K562 (cell line): Measurements from ENCODE around the gene DCUN1D4. TPM values are rescaled to one million over a fixed set of nuclear protein-coding genes. Genes with fewer than 3 reads are reported as not detected.

Experiments
- ATF3 ChIP-seq, 2 experiments: fragments of 450-650 bp in 1 of 2; sonication (generic) in 1 of 2; formaldehyde crosslinking in 1 of 2; IDR thresholded peaks in 1 of 2; conservative IDR thresholded peaks in 1 of 2; 2 replicates each; pipeline versions ENCODE4 v1.6.1 to v1.8.1; 2016 to 2023; ENCODE audit warnings: mild to moderate bottlenecking in 2 of 2, moderate library complexity in 2 of 2, inconsistent platforms in 1 of 2, missing genetic modification reagents in 1 of 2
- FOXJ3 ChIP-seq: sonication (generic); formaldehyde crosslinking; IDR thresholded peaks from 2 replicates; pipeline ENCODE4 v1.4.0; 2020; ENCODE audit warnings: mild to moderate bottlenecking, missing genetic modification reagents
- FOXK2 ChIP-seq, 2 experiments: fragments of 450-650 bp; IDR thresholded peaks in 1 of 2; conservative IDR thresholded peaks in 1 of 2; 2 replicates each; pipeline ENCODE4 v1.6.1; 2016; ENCODE audit warnings: low read depth in 2 of 2, mild to moderate bottlenecking in 1 of 2
- LCOR ChIP-seq: sonication (generic); formaldehyde crosslinking; IDR thresholded peaks from 2 replicates; pipeline ENCODE4 v1.8.0; 2022; ENCODE audit warnings: mild to moderate bottlenecking, missing genetic modification reagents
- MEIS2 ChIP-seq: fragments of 450-650 bp; IDR thresholded peaks from 2 replicates; pipeline ENCODE4 v1.6.1; 2014; ENCODE audit warnings: mild to moderate bottlenecking; ENCODE audit not compliant: partially characterized antibody
- TAF7 ChIP-seq: fragments of 450-650 bp; IDR thresholded peaks from 2 replicates; pipeline ENCODE4 v1.6.1; 2016; ENCODE audit warnings: missing genetic modification characterization, missing compliant biosample characterization
- WHSC1 ChIP-seq: IDR thresholded peaks from one replicate; pipeline ENCODE4 v1.6.1; 2012; ENCODE audit warnings: low read length, control low read depth, inconsistent platforms
- ZNF311 ChIP-seq: fragments of 250-450 bp; sonication (Bioruptor Pico); IDR thresholded peaks from 2 replicates; pipeline ENCODE4 v1.4.0; 2020; ENCODE audit warnings: mild to moderate bottlenecking, moderate library complexity
- ZNF639 ChIP-seq, 2 experiments: fragments of 200-800 bp in 1 of 2; sonication (Bioruptor generic) in 1 of 2; sonication (generic) in 1 of 2; formaldehyde crosslinking in 1 of 2; IDR thresholded peaks in 1 of 2; conservative IDR thresholded peaks in 1 of 2; 2 replicates each; pipeline versions ENCODE4 v1.5.0 to v1.6.1; 2016 to 2020; ENCODE audit warnings: missing compliant biosample characterization in 1 of 2, missing genetic modification characterization in 1 of 2, missing genetic modification reagents in 1 of 2
- polyA plus RNA-seq, 8 experiments: library from polyadenylated mRNA; depleted of rRNA in 4 of 8; stranded (reverse) in 5 of 8; unstranded in 3 of 8; fragments of >200 nt; fragmentation: Nextera tagmentation in 2 of 8; fragmentation: Illumina TruSeq in 1 of 8; extraction: Ambion mirVana in 2 of 8; extraction: Trizol in 1 of 8; gene quantifications; 2 replicates each; pipeline versions ENCODE4 v1.2.1 to v1.2.3, GENCODE V29; 2011 to 2014; ENCODE audit warnings: inconsistent platforms in 1 of 8, missing spikeins in 1 of 8
- total RNA-seq, 7 experiments: library from RNA; depleted of rRNA in 6 of 7; stranded (reverse); fragments of >200 nt in 6 of 7; fragmentation: Illumina TruSeq in 2 of 7; extraction: Trizol in 2 of 7; gene quantifications; 2 replicates each; pipeline versions ENCODE4 v1.2.1 to v1.2.3, GENCODE V29; 2011 to 2021; ENCODE audit warnings: low replicate concordance in 1 of 7
- TF ChIP-seq, protein P1 (sequence below), 2 experiments: fragments of 450-650 bp; formaldehyde crosslinking in 1 of 2; IDR thresholded peaks; 2 replicates each; pipeline versions ENCODE4 v1.4.0 to v1.6.1; 2014 to 2020; ENCODE audit warnings: mild to moderate bottlenecking in 2 of 2, borderline replicate concordance in 1 of 2, low read depth in 1 of 2
- TF ChIP-seq, protein P2 (sequence below): fragments of 250-450 bp; sonication (Bioruptor Pico); IDR thresholded peaks from 2 replicates; pipeline ENCODE4 v1.5.0; 2022; ENCODE audit warnings: mild to moderate bottlenecking

The DCUN1D4 gene
- total and polyA plus RNA-seq, 9 of the 15 experiments (the other 6 are each of a cell fraction or from before 2014, with no cell fraction given): 15.1 to 73.5 (median 23.0) TPM

DNA sequence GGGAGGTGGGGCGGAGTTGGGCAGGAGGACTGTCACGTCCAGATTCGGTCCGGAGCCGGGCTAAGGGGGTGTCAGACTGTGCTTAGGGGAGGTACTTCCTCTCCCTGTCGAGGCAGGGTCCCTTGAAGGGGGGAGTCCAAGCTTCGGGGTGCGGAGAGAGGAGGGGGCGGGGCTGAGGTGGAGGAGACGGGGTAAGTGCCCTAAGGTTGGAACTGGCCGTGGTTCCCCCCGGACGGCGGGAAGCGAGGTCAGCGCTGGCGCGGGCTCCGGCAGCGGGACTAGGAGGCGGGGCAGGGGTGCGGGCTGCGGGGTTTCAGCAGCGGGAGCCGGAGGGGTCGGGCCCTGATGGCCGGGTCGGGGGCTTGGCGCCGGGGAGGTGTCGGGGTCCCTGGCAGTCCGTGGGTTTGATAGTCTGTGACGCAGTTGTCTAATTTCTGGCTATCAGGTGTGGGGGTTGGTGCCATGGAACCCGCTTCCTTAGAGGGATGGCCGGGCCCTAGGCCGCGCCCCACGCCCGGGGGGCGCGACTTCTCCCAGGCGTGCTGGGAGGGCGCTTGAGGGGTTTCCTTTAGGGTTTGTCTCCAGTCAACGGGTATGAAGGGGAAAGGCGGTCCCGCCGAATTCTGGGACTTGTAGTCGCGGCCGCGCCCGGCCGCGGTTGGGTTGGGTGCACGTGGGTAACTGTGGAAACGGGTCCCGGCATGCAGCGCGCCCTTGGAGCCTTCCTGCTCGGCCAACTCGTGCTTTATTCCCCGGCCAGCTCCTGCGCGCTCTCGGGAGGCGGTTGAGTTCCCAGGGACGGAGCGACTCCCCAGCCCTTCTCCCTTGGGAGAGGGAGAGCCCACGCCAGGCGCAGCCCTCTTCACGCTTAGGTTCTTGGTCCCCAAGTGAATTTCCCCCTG is 1.5 kb downstream of the DCUN1D4 start (continued):
- TF ChIP-seq ZNF639 (CRISPR knock-in tag; conservative IDR thresholded peaks at IDR 0.05 in 1 of 2, IDR thresholded peaks at IDR 0.05 in 1 of 2) (no peak), ATF3 (IDR thresholded peaks at IDR 0.05) (no peak), ATF3 (CRISPR knock-in tag; conservative IDR thresholded peaks at IDR 0.05) (no peak), WHSC1 (no peak), LCOR (CRISPR knock-in tag) (no peak; the same call in none of the 2 replicates), ZNF311 (CRISPR knock-in tag) (no peak), MEIS2 (no peak), TAF7 (tag) (no peak), FOXJ3 (CRISPR knock-in tag) (no peak), FOXK2 (conservative IDR thresholded peaks at IDR 0.05 in 1 of 2, IDR thresholded peaks at IDR 0.05 in 1 of 2; ENCODE audit: low read depth in 2 of 2) (peak; percentile 40 to 58; a peak in 1 of 4 replicates)
- TF ChIP-seq, protein P1, sequence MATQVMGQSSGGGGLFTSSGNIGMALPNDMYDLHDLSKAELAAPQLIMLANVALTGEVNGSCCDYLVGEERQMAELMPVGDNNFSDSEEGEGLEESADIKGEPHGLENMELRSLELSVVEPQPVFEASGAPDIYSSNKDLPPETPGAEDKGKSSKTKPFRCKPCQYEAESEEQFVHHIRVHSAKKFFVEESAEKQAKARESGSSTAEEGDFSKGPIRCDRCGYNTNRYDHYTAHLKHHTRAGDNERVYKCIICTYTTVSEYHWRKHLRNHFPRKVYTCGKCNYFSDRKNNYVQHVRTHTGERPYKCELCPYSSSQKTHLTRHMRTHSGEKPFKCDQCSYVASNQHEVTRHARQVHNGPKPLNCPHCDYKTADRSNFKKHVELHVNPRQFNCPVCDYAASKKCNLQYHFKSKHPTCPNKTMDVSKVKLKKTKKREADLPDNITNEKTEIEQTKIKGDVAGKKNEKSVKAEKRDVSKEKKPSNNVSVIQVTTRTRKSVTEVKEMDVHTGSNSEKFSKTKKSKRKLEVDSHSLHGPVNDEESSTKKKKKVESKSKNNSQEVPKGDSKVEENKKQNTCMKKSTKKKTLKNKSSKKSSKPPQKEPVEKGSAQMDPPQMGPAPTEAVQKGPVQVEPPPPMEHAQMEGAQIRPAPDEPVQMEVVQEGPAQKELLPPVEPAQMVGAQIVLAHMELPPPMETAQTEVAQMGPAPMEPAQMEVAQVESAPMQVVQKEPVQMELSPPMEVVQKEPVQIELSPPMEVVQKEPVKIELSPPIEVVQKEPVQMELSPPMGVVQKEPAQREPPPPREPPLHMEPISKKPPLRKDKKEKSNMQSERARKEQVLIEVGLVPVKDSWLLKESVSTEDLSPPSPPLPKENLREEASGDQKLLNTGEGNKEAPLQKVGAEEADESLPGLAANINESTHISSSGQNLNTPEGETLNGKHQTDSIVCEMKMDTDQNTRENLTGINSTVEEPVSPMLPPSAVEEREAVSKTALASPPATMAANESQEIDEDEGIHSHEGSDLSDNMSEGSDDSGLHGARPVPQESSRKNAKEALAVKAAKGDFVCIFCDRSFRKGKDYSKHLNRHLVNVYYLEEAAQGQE (IDR thresholded peaks at IDR 0.05; ENCODE audit: borderline replicate concordance): no peak
- TF ChIP-seq, protein P1 (CRISPR knock-in tag; IDR thresholded peaks at IDR 0.05; ENCODE audit: low read depth): peak; percentile 38; the same call in 1 of the 2 replicates
- TF ChIP-seq, protein P2, sequence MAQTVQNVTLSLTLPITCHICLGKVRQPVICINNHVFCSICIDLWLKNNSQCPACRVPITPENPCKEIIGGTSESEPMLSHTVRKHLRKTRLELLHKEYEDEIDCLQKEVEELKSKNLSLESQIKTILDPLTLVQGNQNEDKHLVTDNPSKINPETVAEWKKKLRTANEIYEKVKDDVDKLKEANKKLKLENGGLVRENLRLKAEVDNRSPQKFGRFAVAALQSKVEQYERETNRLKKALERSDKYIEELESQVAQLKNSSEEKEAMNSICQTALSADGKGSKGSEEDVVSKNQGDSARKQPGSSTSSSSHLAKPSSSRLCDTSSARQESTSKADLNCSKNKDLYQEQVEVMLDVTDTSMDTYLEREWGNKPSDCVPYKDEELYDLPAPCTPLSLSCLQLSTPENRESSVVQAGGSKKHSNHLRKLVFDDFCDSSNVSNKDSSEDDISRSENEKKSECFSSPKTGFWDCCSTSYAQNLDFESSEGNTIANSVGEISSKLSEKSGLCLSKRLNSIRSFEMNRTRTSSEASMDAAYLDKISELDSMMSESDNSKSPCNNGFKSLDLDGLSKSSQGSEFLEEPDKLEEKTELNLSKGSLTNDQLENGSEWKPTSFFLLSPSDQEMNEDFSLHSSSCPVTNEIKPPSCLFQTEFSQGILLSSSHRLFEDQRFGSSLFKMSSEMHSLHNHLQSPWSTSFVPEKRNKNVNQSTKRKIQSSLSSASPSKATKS (CRISPR knock-in tag): no peak
